Stimulated activated CD8-positive, alpha-beta memory T cell treated with anti-CD3 and anti-CD28 coated beads, Interleukin-12 subunit alpha, Interleukin-12 subunit beta, amount 100 ng/mL, for 24 hours (primary cell): ENCODE measurements around the gene CDHR2.

Source experiments
- DNase-seq: peaks from one replicate; pipeline ENCODE4 v3.0.0-alpha.2; 2020; ENCODE audit errors: extremely low read depth

Gene CDHR2

GRCh38 chr5:176619569-176620332 is 70.6 kb downstream of the CDHR2 start:
- DNase-seq, result no peak

DNA sequence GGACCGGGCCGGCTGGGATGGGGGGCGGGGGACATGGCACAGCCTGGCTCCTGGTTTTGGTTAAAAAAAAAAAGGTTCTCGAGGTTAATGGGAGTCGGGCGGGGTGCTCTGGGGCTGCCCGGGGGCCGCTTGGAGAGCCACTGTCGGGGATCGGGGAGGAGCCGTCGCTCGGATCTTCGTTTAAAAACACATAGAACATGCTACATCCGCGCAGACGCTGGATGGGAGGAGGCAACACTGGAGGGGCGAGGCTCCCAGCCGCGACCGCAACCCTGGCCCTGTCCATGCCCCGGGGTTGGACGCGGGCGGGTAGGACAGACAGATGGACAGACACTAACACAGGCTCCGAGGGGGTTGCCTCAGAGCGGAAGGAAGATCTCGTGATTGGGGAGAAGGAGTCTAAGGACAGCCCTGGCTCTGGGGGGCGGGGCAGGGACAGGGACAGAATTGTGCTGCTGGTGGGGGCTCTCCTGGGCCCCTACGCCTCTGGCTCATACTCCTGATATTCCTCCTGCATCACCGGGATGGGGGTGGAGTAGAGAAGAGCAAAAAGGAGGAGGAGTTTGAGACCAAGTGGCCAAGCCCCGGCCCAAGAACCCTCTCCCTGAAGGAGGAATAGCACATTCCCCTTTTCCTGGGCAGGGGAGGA is 71.3 kb downstream of the CDHR2 start:
- DNase-seq, result no peak

- no peak for DNase-seq
Measured at GRCh38 chr5:176621661-176622079, 72.5 kb downstream of the CDHR2 start.

DNA sequence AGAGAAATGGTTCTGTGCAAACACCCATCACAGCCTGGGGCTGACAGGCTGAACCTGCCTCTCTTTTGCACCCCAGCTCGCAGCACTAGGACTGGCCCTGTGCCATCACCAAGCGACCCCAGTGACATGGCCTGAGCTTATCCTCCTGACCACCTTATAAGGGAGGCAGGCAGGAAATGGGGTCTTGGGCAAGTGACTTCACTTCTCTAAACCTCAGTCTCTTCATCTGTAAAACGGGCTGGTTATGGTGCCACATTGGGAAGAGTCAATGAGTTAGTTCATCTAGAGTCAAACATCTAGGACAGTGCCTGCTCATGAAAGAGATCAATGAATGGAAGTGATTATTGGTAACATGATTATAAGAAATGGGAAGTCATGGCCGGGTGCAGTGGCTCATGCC is 75.0 kb downstream of the CDHR2 start:
- no peak for DNase-seq

DNA sequence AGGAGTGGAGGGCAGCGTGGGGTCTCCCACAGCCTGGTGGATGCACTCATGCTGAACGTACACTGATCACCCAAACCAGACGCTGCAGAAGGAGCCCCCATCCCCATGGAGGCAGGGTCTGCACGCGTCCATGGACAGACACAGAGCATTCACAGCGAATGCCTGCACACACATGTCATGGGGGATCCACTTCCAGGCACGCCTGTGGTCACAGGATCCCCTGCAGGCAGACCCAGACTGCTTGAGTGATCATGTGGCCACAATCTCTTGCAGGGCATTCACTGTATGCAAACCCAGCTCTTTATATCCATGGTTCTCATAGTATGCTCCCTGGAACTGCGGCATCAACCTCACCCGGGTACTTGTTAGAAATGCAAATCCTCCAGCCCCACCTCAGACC is 75.8 kb downstream of the CDHR2 start:
- DNase-seq, result no peak

DNA sequence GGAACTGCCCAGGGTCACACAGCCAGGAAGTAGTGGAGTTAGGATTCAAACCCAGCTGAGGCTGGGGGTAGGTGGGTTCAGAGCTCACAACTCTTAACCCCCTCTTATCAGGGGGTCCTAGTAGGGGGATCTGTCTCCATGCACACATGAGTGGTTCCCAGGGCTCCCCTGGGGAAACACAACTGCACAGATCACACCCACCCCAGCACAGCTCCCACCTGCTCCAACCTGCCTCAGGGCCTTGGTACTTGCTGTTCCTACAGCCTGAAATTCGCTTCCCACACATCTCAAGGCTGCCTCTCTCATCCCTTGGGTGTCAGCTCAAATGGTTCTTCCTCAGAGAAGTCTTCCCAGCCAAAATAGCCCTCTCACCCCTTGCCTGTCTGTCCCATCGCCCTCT is 76.4 kb downstream of the CDHR2 start:
- no peak for DNase-seq

DNA sequence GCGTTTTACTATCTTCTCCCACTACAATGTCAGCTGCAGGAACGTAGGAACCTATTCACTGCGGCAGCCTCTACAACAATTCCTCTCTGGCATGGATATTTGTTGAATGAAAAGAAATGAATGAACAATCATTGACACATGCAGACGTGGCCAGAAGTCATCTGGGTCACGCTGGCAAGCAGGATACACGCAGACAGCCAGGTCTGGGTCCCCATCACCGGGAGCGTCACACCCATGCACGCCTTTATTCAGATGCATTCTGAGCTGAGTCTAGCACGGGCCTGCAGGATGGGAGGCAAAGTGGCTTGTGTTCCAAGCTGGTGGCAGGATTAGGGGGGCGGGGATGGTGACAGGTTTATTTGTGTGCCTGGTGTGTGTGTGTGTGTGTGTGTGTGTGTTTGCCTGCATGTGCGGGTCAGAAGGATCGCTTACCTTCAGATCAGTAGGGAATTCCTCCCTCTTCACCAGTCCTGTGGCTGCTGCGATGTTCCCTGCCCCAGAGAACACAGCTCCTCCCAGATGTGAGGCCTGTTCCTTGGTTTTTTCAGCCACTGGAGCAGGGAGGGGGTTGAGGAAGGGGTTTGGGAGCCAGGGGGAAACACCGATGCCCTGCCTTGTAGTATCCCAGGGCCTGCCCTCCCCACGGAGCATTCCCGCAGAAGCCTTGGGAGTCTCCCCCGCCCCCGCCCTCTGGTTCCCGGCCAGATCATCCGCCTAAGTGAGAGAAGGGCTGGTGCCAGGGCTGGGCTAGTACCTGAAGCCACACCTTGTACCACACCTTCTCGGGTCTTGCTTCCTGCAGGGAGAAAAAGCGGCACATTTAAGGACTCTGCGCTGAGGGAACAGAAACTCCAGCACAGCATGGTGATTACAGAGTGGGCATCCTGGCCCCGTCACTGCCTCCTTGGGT is 77.1 kb downstream of the CDHR2 start:
- DNase-seq, result no peak

- DNase-seq, result no peak
Measured at GRCh38 chr5:176626876-176627236, 77.7 kb downstream of the CDHR2 start.

DNA sequence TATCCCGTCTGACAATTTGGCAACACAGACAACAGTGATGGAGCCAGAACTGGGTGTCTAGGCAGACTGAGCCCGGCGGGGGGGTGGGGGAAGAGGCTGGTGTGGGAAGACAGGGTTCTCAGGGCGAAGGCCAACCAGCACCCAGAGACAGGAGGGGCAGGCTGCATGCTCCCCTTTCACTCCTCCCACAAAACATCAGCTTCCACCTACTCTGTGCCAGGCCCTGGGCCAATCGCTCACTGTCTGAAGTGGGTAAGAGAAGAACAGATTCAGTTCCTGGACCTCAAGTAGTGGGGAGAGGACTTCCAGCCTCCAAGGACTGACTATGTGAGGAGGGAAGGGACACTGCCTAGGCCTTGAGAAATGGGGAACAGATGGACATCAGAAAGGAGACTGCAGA is 78.4 kb downstream of the CDHR2 start:
- no peak for DNase-seq

DNA sequence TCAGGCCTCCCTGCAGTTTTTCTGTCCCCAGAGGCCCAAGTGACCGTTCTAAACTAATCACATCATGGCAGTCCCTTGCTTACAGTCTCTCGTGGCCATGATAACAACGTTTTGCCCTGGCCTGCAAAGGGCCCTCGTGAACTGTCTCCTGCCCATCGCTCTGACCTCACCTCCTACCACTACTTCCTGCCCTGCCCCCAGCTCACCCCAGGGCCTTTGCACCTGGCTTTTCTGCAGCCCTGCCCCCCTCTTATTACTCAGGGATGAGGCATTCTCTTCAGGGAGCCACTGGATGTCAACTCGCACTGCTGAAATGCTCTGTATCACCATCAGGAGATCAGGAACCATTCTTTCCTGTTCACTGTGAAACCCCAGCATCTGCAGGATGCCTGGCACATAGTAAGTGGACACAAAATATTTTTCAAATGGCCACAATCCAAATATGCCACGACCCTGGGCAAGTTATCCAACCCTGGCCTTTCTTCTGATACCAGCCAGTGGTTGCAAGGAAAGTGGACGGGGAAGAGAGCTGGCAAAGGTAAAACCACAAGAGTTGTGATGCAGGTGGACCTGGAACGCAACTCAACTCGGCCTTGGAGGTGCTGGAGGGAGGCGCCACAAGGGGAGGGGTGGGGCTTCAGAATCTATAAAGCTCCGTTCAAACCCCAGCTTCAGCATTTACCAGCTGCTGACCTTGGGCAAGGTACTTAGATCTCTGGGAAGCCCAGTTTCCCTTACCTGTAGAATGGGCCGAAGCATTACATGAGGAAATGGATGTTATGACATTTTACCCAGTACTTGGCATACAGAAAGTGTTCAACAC is 79.5 kb downstream of the CDHR2 start:
- no peak for DNase-seq

GRCh38 chr5:176629317-176629852 is 80.2 kb downstream of the CDHR2 start:
- DNase-seq, result no peak

DNA sequence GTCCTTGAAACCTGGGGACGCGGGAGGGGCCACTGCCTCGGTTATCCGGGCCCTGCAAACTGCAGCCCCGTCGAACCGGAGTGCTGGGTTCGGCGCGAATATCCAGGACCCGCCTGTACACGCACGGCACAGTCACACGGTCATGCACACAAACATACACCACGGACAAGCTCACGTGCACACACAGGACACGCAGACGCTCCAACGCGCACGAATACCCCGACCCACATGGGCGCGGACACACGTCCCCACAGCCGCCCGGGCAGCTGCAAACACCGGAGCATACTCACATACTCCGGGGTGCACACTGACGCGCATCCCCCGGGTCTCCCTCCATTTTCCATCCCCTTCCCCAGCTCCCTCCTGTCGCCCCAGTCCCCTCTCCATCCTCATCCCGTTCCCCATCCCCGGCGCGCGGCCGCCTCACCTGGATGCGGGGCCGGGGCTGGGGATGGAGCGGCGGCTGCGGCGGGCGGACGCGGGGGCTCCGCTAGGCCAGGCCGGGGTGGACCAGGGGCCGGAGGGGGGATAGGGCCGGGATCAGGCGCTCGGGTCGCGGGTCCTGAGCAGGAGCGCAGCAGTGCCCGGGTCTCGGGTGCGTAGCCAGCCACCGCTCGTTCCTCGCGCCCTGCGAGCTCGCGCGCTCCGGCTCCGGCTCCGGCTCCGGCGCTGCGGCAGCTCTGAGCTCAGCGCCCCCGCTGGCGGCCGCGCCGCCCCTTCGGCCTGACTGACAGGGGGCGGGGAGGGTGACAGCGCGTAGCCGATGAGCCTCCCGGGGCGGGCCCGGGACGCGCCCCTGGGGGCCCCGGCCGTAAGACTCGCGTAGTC is 80.9 kb downstream of the CDHR2 start, which contains the start of the genes EIF4E1B and SNCB:
EIF4E1B (plus strand) TSS at position 823 of the 828 bp plus-strand sequence. CDS start 12,113 bp downstream, outside the sequence.
SNCB (minus strand) TSS at position 682 of the 828 bp plus-strand sequence. CDS start 880 bp downstream, outside the sequence.
- no peak for DNase-seq

GRCh38 chr5:176630681-176631222 is 81.6 kb downstream of the CDHR2 start:
- DNase-seq, result no peak

DNA sequence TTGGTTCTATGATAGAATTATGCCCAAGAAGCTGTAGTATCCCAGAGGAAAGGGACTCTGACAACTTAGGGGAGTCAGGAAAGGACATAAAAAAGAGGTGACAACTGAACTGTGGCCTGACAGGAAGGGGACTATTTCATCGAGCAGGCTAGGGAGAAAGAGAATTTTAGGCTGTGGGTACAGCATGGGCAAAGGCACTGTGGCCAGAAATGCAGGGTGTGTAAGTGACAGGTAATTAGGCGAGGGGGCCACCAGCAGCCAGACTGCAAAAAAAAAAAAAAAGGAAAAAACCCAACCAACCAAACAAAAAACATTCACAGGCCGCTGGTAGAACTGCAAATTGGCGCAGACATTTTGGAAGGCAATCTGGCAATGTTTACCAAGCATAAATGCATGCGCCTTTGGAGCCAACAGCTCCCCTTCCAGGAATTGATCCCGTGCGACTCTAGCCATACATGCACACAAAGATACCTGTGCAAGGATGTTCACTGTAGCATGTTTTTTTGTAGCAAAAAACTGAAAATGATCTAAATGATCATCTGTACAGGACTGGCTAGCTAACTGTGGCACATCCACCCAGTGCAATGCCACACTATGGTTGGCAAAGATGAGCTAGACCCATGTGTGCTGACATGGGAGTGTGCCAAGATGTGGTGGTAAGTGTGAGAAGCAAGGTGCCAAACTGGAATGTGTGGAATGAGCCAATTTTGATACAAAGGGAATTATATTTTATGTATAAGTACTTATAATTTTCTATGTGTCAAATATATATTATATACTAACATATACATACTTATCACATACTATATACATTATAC is 82.5 kb downstream of the CDHR2 start:
- no peak for DNase-seq

DNA sequence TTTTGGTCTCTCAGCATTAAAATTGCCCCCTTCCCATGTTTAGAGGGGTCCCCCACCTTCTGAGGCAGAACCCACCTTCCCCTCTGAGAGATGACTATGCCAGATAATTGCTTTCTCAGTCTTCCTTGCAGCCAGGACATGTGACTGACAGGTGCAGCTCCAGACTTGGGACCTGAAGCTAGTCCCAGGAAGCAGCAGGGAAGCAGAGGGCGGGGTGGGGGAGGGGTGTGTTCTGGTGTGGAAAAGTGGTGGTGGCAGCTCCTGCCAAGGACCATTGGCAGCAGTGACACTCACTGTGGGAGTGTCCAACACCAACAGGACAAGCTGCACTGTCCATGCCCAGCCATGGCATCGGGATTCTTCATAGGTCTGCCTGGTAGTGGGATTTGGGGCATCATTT is 83.6 kb downstream of the CDHR2 start:
- no peak for DNase-seq

DNA sequence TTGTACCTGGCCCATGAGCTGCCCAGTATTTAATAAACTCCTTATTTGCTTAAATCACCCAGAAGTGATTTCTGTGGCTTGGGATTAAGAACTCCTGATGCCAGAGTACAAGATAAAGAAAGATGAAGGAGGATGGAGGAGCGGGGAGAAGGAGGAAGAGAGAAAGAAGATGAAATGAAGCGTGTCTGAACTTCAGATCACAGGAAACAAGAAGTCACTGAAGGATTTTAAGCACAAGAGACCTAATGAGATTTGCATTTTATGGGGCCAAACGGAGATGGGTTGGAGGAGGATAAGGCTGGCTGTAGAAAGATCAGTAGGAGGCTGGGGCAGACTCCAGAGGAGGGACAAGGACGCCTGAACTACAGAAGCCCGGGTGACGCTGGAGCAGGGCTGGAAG is 84.5 kb downstream of the CDHR2 start:
- DNase-seq, result no peak

DNA sequence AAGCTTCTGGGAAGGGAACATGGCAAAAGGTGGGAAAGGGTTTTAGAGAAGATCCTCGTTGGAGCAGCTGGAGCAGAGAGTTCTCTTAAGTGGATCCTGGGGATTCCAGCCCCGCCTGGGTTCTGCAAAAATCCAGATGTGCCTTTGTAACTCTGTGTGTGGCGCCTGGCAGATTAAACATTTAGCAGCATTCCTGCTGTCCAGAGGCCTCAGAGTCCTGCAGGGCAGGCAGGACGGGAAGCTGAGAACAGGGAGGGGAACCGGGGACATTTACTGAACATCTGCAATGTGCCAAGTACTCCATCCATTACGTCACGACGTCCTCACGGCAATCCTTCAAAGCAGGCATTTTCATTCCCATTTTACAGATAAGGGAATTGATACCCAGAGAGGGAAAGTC is 87.3 kb downstream of the CDHR2 start:
- no peak for DNase-seq

- DNase-seq, result no peak
Measured at GRCh38 chr5:176637556-176637955, 88.4 kb downstream of the CDHR2 start.

GRCh38 chr5:176638437-176638836 is 89.3 kb downstream of the CDHR2 start:
- DNase-seq, result no peak
